IPS-11a (cell line): ENCODE results near the gene ASB6.

Experiments
- H3K4me3 ChIP-seq: one replicate; pipeline ENCODE4 v1.5.1; 2013; ENCODE audit warnings: low read depth, low read length, control low read depth

ASB6 gene

GRCh38 chr9:129641750-129642585 lies at the start of gene ASB6:
Gene ASB6, minus strand, starts transcription at chr9:129642151. Its CDS starts 152 bp downstream, at chr9:129641999.
- H3K4me3 ChIP-seq = peak within 1 kb of the TSS; percentile 92

- H3K4me3 ChIP-seq = no peak overlapping the region
Observed at GRCh38 chr9:129688285-129689043, 46.5 kb upstream of the ASB6 start.

GRCh38 chr9:129687391-129687790 lies 45.4 kb upstream of the ASB6 start:
- no peak overlapping the region for H3K4me3 ChIP-seq

- H3K4me3 ChIP-seq = no peak overlapping the region
Observed at GRCh38 chr9:129686736-129687135, 44.8 kb upstream of the ASB6 start.

GRCh38 chr9:129685933-129686259 lies 43.9 kb upstream of the ASB6 start:
- no peak overlapping the region for H3K4me3 ChIP-seq

GRCh38 chr9:129685220-129685932 lies 43.4 kb upstream of the ASB6 start:
- no peak overlapping the region for H3K4me3 ChIP-seq

GRCh38 chr9:129682381-129682780 lies 40.4 kb upstream of the ASB6 start:
- H3K4me3 ChIP-seq = no peak overlapping the region

GRCh38 chr9:129681924-129682323 lies 40.0 kb upstream of the ASB6 start:
- no peak overlapping the region for H3K4me3 ChIP-seq

GRCh38 chr9:129679537-129679936 lies 37.6 kb upstream of the ASB6 start:
- H3K4me3 ChIP-seq = no peak overlapping the region

- H3K4me3 ChIP-seq = no peak overlapping the region
Observed at GRCh38 chr9:129678844-129679243, 36.9 kb upstream of the ASB6 start.

- no peak overlapping the region for H3K4me3 ChIP-seq
Observed at GRCh38 chr9:129677456-129677855, 35.5 kb upstream of the ASB6 start.

- H3K4me3 ChIP-seq = no peak overlapping the region
Observed at GRCh38 chr9:129676975-129677374, 35.0 kb upstream of the ASB6 start.

- H3K4me3 ChIP-seq = no peak overlapping the region
Observed at GRCh38 chr9:129676287-129676686, 34.3 kb upstream of the ASB6 start.

GRCh38 chr9:129675620-129676019 lies 33.7 kb upstream of the ASB6 start:
- H3K4me3 ChIP-seq = no peak overlapping the region

- H3K4me3 ChIP-seq = no peak overlapping the region
Observed at GRCh38 chr9:129674229-129674628, 32.3 kb upstream of the ASB6 start.

GRCh38 chr9:129673602-129674001 lies 31.7 kb upstream of the ASB6 start:
- H3K4me3 ChIP-seq = no peak overlapping the region

GRCh38 chr9:129672702-129673101 lies 30.8 kb upstream of the ASB6 start:
- H3K4me3 ChIP-seq = no peak overlapping the region

- H3K4me3 ChIP-seq = no peak overlapping the region
Observed at GRCh38 chr9:129671519-129671918, 29.6 kb upstream of the ASB6 start.

GRCh38 chr9:129671065-129671464 lies 29.1 kb upstream of the ASB6 start:
- H3K4me3 ChIP-seq = no peak overlapping the region

- no peak overlapping the region for H3K4me3 ChIP-seq
Observed at GRCh38 chr9:129669946-129670345, 28.0 kb upstream of the ASB6 start.

GRCh38 chr9:129669141-129669718 lies 27.3 kb upstream of the ASB6 start:
- H3K4me3 ChIP-seq = no peak overlapping the region
